ENCODE results near the gene PCCA. TPM values are rescaled to one million over a fixed set of nuclear protein-coding genes. Genes with fewer than 3 reads are reported as not detected.

PCCA gene
- total RNA-seq, 1 donor from 2014 or later = 33.4 TPM

DNA sequence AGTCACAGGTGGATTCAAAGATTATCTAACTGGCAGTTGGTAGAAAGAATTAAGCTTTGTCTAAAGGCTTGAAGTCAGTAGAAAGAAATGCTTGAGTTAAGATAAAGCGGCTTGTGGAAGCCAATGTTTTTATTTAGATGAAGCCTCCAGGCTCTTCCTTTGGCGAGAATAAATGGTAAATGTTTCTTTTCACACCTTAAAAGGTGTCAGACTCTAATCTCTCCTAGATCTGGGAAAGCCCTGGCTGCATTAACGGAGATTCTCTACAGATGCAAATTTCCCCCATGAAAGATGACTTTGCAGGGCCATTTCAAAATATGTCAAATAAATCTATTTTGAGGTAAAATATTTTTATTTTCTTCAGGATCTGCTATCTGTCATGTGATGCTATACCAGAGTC lies 37.8 kb upstream of the PCCA start:
- TF ChIP-seq POLR2A (IDR thresholded peaks at IDR 0.05) = no peak
- H3K9me3 ChIP-seq = no peaks in the 10 kb centered on the region

DNA sequence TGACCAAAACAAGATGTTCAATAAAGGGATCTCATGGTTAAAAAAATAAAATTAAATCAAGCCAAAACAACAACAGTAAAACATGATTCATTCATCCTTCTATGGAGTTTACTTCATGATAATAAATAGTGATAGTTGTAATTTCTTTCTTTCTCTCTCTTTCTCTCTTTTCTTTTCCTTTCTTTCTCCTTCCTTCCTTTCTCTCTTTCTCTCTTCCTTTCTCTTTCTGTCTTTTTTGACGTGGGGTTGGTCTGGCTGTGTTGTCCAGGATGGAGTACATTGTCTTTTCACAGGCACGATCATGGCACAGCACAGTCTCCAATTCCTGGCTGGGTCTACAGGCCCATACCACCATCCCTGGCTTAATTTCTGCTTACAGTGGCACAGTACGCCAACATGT lies 29.1 kb upstream of the PCCA start:
- H3K27me3 ChIP-seq = no peaks in the 10 kb centered on the region
- H3K4me3 ChIP-seq = no peak overlapping the region
- no peak for DNase-seq (ENCODE audit: extremely low spot score in 2 of 2)
- intact Hi-C loops (cut with DNase I) = no loop called here
- no peaks in the 10 kb centered on the region for H3K4me1 ChIP-seq
- H3K9me3 ChIP-seq = no peaks in the 10 kb centered on the region
- TF ChIP-seq POLR2A (IDR thresholded peaks at IDR 0.05) (no peak), POLR2AphosphoS5 (IDR thresholded peaks at IDR 0.05; ENCODE audit: insufficient read depth in 1 of 2, low read depth in 1 of 2) (no peak)
- TF ChIP-seq, protein P1, sequence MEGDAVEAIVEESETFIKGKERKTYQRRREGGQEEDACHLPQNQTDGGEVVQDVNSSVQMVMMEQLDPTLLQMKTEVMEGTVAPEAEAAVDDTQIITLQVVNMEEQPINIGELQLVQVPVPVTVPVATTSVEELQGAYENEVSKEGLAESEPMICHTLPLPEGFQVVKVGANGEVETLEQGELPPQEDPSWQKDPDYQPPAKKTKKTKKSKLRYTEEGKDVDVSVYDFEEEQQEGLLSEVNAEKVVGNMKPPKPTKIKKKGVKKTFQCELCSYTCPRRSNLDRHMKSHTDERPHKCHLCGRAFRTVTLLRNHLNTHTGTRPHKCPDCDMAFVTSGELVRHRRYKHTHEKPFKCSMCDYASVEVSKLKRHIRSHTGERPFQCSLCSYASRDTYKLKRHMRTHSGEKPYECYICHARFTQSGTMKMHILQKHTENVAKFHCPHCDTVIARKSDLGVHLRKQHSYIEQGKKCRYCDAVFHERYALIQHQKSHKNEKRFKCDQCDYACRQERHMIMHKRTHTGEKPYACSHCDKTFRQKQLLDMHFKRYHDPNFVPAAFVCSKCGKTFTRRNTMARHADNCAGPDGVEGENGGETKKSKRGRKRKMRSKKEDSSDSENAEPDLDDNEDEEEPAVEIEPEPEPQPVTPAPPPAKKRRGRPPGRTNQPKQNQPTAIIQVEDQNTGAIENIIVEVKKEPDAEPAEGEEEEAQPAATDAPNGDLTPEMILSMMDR (IDR thresholded peaks at IDR 0.05) = no peak
- no peaks in the 10 kb centered on the region for H3K36me3 ChIP-seq
- H3K27ac ChIP-seq = no peak overlapping the region

More for the DNA sequence above, 37.8 kb upstream of the PCCA start:
- H3K27ac ChIP-seq = no peak overlapping the region
- H3K4me3 ChIP-seq = no peak overlapping the region
- no peaks in the 10 kb centered on the region for H3K36me3 ChIP-seq
- no peak for DNase-seq (ENCODE audit: extremely low spot score in 2 of 2)
- no peaks in the 10 kb centered on the region for H3K4me1 ChIP-seq
- intact Hi-C loops (cut with DNase I) = no loop called here
- no peaks in the 10 kb centered on the region for H3K27me3 ChIP-seq

DNA sequence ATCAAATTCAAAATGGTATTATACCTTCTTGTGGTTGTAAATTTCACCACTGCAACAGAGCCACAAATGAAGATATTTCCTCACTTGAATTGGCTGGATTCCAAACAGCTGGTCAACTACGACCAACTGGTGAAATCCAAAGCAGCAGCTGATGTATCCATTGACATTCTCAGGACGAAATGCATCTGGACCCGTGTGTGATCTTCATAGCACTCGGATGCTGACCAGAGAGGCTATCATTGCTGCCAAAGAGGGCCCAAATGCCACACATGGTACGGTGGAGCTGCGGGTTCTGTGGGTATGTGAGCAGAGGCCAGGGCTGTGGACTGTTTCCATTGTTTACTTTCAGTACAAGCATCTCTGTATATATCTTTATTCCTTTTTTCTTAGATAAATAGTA lies 25.6 kb upstream of the PCCA start:
- H3K27me3 ChIP-seq = no peaks in the 10 kb centered on the region
- H3K36me3 ChIP-seq = no peaks in the 10 kb centered on the region
- no peaks in the 10 kb centered on the region for H3K4me1 ChIP-seq
- H3K4me3 ChIP-seq = no peak overlapping the region
- TF ChIP-seq POLR2AphosphoS5 (IDR thresholded peaks at IDR 0.05; ENCODE audit: insufficient read depth in 1 of 2, low read depth in 1 of 2) (no peak), POLR2A (IDR thresholded peaks at IDR 0.05) (no peak)
- TF ChIP-seq, protein P1 (IDR thresholded peaks at IDR 0.05) = no peak
- DNase-seq (ENCODE audit: extremely low spot score in 2 of 2) = no peak
- intact Hi-C loops (cut with DNase I) = no loop called here
- no peak overlapping the region for H3K27ac ChIP-seq
- no peaks in the 10 kb centered on the region for H3K9me3 ChIP-seq

DNA sequence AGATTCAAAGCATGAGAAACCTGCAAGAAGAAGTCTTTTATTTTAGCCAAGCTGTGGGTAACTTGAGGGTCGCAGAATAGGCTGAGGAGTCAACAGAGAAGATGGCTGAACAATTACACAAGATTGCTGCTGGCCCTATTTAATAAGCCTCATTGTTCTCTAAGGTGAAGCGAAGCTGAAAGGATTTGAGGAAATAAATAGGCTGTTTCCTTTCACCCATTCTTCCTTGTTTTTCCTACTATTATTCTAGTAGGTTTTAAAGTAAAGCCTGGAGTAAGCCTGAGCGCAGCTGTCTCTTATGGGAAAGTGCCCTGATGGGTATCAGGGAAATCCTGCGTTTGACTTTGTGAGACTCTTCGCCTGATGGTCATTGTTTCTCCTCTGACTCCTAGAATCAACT lies 25.0 kb upstream of the PCCA start:
- no peaks in the 10 kb centered on the region for H3K4me1 ChIP-seq
- H3K9me3 ChIP-seq = no peaks in the 10 kb centered on the region
- H3K27me3 ChIP-seq = no peaks in the 10 kb centered on the region
- no peak overlapping the region for H3K27ac ChIP-seq
- no peak for DNase-seq (ENCODE audit: extremely low spot score in 2 of 2)
- H3K36me3 ChIP-seq = no peaks in the 10 kb centered on the region
- intact Hi-C loops (cut with DNase I) = no loop called here
- TF ChIP-seq, protein P1 (IDR thresholded peaks at IDR 0.05) = no peak
- TF ChIP-seq POLR2AphosphoS5 (IDR thresholded peaks at IDR 0.05; ENCODE audit: insufficient read depth in 1 of 2, low read depth in 1 of 2) = no peak
- TF ChIP-seq POLR2A (IDR thresholded peaks at IDR 0.05) = no peak
- no peak overlapping the region for H3K4me3 ChIP-seq

DNA sequence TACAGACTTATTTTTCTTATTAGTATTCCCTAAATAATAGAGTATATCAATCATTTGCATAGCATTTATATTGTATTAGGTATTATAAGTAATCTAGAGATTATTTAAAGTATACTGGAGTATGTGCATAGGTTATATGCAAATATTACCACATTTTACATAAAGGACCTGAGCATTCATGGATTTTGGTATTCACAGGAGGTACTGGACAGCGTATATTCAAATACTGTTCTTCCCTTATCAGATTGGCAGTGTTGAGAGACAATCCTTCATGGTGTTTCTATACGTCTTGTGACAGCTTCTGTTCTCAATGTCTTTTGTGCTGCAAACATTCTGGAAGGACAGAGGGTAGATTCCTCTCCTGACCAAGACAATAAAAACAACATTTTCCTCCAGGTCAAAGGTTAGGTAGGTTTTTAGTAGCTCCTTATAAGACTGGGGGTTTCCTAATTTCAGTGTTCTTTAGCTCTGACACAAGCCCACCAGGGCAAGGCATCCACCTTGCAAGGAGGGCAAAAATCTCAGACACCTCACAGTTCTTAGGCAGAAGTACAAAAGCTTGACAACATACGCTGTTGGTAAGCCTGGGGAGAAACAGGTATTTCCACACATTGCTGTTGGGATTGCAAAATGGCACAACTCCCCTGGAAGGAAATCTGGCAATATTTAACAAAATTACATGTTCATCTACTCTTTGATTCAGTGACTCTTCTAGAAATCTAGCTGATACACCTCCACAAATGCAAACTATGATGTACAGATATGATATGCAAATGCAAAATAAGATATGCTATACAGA lies 20.6 kb upstream of the PCCA start:
- DNase-seq (ENCODE audit: extremely low spot score in 2 of 2) = no peak
- intact Hi-C loops (cut with DNase I) = no loop called here
- H3K27me3 ChIP-seq = no peaks in the 10 kb centered on the region
- H3K4me3 ChIP-seq = no peak overlapping the region
- no peaks in the 10 kb centered on the region for H3K36me3 ChIP-seq
- no peaks in the 10 kb centered on the region for H3K4me1 ChIP-seq
- no peaks in the 10 kb centered on the region for H3K9me3 ChIP-seq
- no peak overlapping the region for H3K27ac ChIP-seq
- TF ChIP-seq, protein P1 (IDR thresholded peaks at IDR 0.05) = no peak
- TF ChIP-seq POLR2A (IDR thresholded peaks at IDR 0.05) (no peak), POLR2AphosphoS5 (IDR thresholded peaks at IDR 0.05; ENCODE audit: insufficient read depth in 1 of 2, low read depth in 1 of 2) (no peak)

All from vagina (tissue), 2 donors.